Body of pancreas (tissue), 4 donors: ENCODE data around the gene P4HA1.

Experiments used
- POLR2A ChIP-seq, 3 donors: fragments of 450-650 bp; IDR thresholded peaks; one replicate each; pipeline ENCODE4 v1.6.1; 2016; ENCODE audit warnings: antibody characterized with exemption in 3 of 3, mild to moderate bottlenecking in 2 of 3
- TF ChIP-seq, protein P1 (sequence below), 7 experiments: fragments of 450-650 bp in 4 of 7; fragments of 200-600 bp in 3 of 7; sonication (generic) in 3 of 7; IDR thresholded peaks; one replicate each; pipeline ENCODE4 v1.5.1; 2016 to 2019; ENCODE audit warnings: antibody characterized with exemption in 7 of 7

DNA sequence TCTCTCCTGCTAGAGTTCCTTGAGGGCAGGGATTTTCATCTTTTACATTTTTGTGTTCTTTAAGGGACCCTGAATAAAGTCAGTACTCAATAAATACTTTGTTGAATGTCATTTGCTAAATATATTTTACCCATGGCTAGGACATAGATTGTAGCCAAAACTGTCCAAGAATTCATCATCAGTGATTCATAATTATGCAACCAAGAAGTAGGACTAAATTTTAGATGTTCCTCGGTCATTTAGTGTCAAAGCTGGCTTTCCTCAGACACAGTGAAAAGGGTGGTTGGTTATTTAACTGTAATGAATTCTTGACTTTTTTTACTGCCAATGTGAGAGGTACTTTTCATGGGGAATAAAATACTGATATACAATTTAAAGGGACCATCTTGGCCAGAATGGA lies 16.9 kb upstream of the P4HA1 start:
- TF ChIP-seq, protein P1, sequence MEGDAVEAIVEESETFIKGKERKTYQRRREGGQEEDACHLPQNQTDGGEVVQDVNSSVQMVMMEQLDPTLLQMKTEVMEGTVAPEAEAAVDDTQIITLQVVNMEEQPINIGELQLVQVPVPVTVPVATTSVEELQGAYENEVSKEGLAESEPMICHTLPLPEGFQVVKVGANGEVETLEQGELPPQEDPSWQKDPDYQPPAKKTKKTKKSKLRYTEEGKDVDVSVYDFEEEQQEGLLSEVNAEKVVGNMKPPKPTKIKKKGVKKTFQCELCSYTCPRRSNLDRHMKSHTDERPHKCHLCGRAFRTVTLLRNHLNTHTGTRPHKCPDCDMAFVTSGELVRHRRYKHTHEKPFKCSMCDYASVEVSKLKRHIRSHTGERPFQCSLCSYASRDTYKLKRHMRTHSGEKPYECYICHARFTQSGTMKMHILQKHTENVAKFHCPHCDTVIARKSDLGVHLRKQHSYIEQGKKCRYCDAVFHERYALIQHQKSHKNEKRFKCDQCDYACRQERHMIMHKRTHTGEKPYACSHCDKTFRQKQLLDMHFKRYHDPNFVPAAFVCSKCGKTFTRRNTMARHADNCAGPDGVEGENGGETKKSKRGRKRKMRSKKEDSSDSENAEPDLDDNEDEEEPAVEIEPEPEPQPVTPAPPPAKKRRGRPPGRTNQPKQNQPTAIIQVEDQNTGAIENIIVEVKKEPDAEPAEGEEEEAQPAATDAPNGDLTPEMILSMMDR (IDR thresholded peaks at IDR 0.05), result no peak
- TF ChIP-seq POLR2A (IDR thresholded peaks at IDR 0.05), result no peak
